ENCODE results near the gene SOX10.

DNA sequence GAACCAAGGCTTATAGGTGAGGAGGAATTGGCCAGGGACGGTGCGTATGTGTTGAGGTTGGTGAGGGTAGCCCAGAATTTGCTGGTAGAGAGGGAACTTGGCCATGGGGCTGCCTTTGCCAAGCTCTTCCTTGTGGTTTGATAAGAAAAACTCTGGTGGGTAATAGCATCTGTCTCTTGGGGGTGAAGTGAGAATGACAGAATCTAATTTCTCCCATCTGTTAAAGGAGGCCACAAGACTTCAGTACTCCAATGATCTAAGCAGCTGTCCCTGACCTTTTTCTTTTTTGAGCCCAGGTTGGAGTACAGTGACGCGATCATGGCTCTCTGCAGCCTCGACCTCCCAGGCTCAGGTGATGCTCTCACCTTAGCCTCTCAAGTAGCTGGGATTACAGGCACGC is 36.9 kb upstream of the SOX10 start:
- TF ChIP-seq, protein P1, sequence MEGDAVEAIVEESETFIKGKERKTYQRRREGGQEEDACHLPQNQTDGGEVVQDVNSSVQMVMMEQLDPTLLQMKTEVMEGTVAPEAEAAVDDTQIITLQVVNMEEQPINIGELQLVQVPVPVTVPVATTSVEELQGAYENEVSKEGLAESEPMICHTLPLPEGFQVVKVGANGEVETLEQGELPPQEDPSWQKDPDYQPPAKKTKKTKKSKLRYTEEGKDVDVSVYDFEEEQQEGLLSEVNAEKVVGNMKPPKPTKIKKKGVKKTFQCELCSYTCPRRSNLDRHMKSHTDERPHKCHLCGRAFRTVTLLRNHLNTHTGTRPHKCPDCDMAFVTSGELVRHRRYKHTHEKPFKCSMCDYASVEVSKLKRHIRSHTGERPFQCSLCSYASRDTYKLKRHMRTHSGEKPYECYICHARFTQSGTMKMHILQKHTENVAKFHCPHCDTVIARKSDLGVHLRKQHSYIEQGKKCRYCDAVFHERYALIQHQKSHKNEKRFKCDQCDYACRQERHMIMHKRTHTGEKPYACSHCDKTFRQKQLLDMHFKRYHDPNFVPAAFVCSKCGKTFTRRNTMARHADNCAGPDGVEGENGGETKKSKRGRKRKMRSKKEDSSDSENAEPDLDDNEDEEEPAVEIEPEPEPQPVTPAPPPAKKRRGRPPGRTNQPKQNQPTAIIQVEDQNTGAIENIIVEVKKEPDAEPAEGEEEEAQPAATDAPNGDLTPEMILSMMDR (IDR thresholded peaks at IDR 0.05; ENCODE audit: insufficient read depth, low read depth, low read length), result no peak
- TF ChIP-seq EZH2 (IDR thresholded peaks at IDR 0.05; ENCODE audit: insufficient read depth, low read length), result no peak

All from astrocyte (in vitro differentiated cells and primary cell).